BLaER1 treated with 17β-estradiol and CSF1 and Interleukin-3, amounts not matched to agents 10 nM and 100 nM (cell line): ENCODE results near the gene SLC9C2.
"Not testable (repeated sequence)": the region's sequence is repeated elsewhere in the genome, so short reads cannot be mapped to it uniquely, and the experiment has no call there.

ENCODE experiments used
- H3K27ac ChIP-seq, 11 experiments: shearing (Covaris generic); formaldehyde crosslinking; 2 replicates each; pipeline ENCODE4 v1.8.1; 2022
- H3K27me3 ChIP-seq, 11 experiments: shearing (Covaris generic); formaldehyde crosslinking; 2 replicates each; pipeline ENCODE4 v1.8.1; 2022
- H3K36me3 ChIP-seq, 11 experiments: shearing (Covaris generic); formaldehyde crosslinking; 2 replicates each; pipeline ENCODE4 v1.8.1; 2022
- H3K4me1 ChIP-seq, 10 experiments: shearing (Covaris generic); formaldehyde crosslinking; 2 replicates each; pipeline ENCODE4 v1.8.1; 2022
- H3K4me2 ChIP-seq, 11 experiments: shearing (Covaris generic); formaldehyde crosslinking; 2 replicates each; pipeline ENCODE4 v1.8.1; 2022
- H3K4me3 ChIP-seq, 10 experiments: shearing (Covaris generic); formaldehyde crosslinking; 2 replicates each; pipeline ENCODE4 v1.8.1; 2022
- H3K9ac ChIP-seq, 11 experiments: shearing (Covaris generic); formaldehyde crosslinking; 2 replicates each; pipeline ENCODE4 v1.8.1; 2022
- H3K9me3 ChIP-seq, 11 experiments: shearing (Covaris generic); formaldehyde crosslinking; replicated peaks in 1 of 11; 2 replicates each; pipeline ENCODE4 v1.8.1; 2022
- H4K20me1 ChIP-seq, 11 experiments: shearing (Covaris generic); formaldehyde crosslinking; 2 replicates each; pipeline ENCODE4 v1.8.1; 2022
- Cebpa-rat ChIP-seq, 11 experiments: shearing (Covaris generic); IDR thresholded peaks; 2 replicates each; pipeline ENCODE4 v1.8.1; 2022

SLC9C2 gene

GRCh38 chr1:173496757-173497320, 106.0 kb downstream of the SLC9C2 start:
- Histone ChIP-seq H3K4me2 (no peak overlapping the region), H3K4me3 (no peak overlapping the region), H3K27ac (no peak overlapping the region), H4K20me1 (no peaks in the 10 kb centered on the region), H3K9ac (no peak overlapping the region), H3K36me3 (peaks cover 0 to 23% (median 13%) of the 10 kb centered on the region in 11 experiments; a peak in 17 of 22 replicates), H3K4me1 (no peaks in the 10 kb centered on the region), H3K9me3 (peaks cover 52 to 64% (median 59%) of the 10 kb centered on the region in 11 experiments), H3K27me3 (no peaks in the 10 kb centered on the region)
- TF ChIP-seq Cebpa-rat (IDR thresholded peaks at IDR 0.05), result no peak

GRCh38 chr1:173495609-173496267, 107.1 kb downstream of the SLC9C2 start:
- peaks cover 52 to 64% (median 59%) of the 10 kb centered on the region in 11 experiments for H3K9me3 ChIP-seq
- no peak overlapping the region for H3K27ac ChIP-seq
- no peak overlapping the region for H3K9ac ChIP-seq
- H4K20me1 ChIP-seq, result no peaks in the 10 kb centered on the region
- H3K4me3 ChIP-seq, result no peak overlapping the region
- H3K4me2 ChIP-seq, result no peak overlapping the region
- no peak for TF ChIP-seq Cebpa-rat (IDR thresholded peaks at IDR 0.05)
- no peaks in the 10 kb centered on the region for H3K4me1 ChIP-seq
- no peaks in the 10 kb centered on the region for H3K27me3 ChIP-seq
- H3K36me3 ChIP-seq, result peaks cover 0 to 34% (median 19%) of the 10 kb centered on the region in 11 experiments; a peak in 20 of 22 replicates

- H3K4me2 ChIP-seq, H3K27me3 ChIP-seq: not testable (repeated sequence)
Observed at GRCh38 chr1:173493125-173493524, 109.7 kb downstream of the SLC9C2 start.

GRCh38 chr1:173491508-173491907, 111.4 kb downstream of the SLC9C2 start:
- Histone ChIP-seq H3K4me3 (no peak overlapping the region), H3K27ac (no peak overlapping the region), H3K9me3 (peaks cover 39 to 46% (median 44%) of the 10 kb centered on the region in 11 experiments), H3K4me2 (no peak overlapping the region), H3K4me1 (no peaks in the 10 kb centered on the region), H4K20me1 (no peaks in the 10 kb centered on the region; a peak in 1 of 22 replicates), H3K27me3 (no peaks in the 10 kb centered on the region), H3K36me3 (peaks cover 41 to 77% (median 60%) of the 10 kb centered on the region in 11 experiments), H3K9ac (no peak overlapping the region)
- no peak for TF ChIP-seq Cebpa-rat (IDR thresholded peaks at IDR 0.05)

More at GRCh38 chr1:173493125-173493524, 109.7 kb downstream of the SLC9C2 start:
- peaks cover 25 to 61% (median 44%) of the 10 kb centered on the region in 11 experiments for H3K36me3 ChIP-seq
- H3K9ac ChIP-seq, H3K4me3 ChIP-seq, H3K27ac ChIP-seq, H4K20me1 ChIP-seq, H3K4me1 ChIP-seq: not testable (repeated sequence)
- H3K9me3 ChIP-seq, result peaks cover 52 to 61% (median 56%) of the 10 kb centered on the region in 11 experiments

- Histone ChIP-seq H3K9me3 (peaks cover 24 to 31% (median 28%) of the 10 kb centered on the region in 11 experiments; a peak in 21 of 22 replicates), H3K27me3 (no peaks in the 10 kb centered on the region), H3K9ac (no peak overlapping the region), H4K20me1 (no peaks in the 10 kb centered on the region; a peak in 1 of 22 replicates), H3K4me1 (no peaks in the 10 kb centered on the region), H3K36me3 (peaks cover 57 to 93% (median 76%) of the 10 kb centered on the region in 11 experiments), H3K27ac (no peak overlapping the region), H3K4me2 (no peak overlapping the region), H3K4me3 (no peak overlapping the region)
- no peak for TF ChIP-seq Cebpa-rat (IDR thresholded peaks at IDR 0.05)
Observed at GRCh38 chr1:173489929-173490328, 112.9 kb downstream of the SLC9C2 start.

GRCh38 chr1:173489149-173489600, 113.7 kb downstream of the SLC9C2 start:
- Histone ChIP-seq H3K9me3 (peaks cover 16 to 24% (median 22%) of the 10 kb centered on the region in 11 experiments; a peak in 21 of 22 replicates), H3K9ac (no peak overlapping the region), H3K4me1 (no peaks in the 10 kb centered on the region), H3K4me3 (no peak overlapping the region), H3K27ac (no peak overlapping the region), H3K4me2 (no peak overlapping the region), H3K27me3 (no peaks in the 10 kb centered on the region), H3K36me3 (peaks cover 64 to 100% (median 81%) of the 10 kb centered on the region in 11 experiments), H4K20me1 (peaks cover 0 to 5% (median 0%) of the 10 kb centered on the region in 11 experiments; a peak in 2 of 22 replicates)
- no peak for TF ChIP-seq Cebpa-rat (IDR thresholded peaks at IDR 0.05)

- peaks cover 76 to 100% (median 90%) of the 10 kb centered on the region in 11 experiments for H3K36me3 ChIP-seq
- H3K4me1 ChIP-seq, result no peaks in the 10 kb centered on the region
- peaks cover 5 to 12% (median 11%) of the 10 kb centered on the region in 11 experiments; a peak in 20 of 22 replicates for H3K9me3 ChIP-seq
- H3K9ac ChIP-seq, result no peak overlapping the region
- no peak overlapping the region for H3K27ac ChIP-seq
- peaks cover 0 to 5% (median 0%) of the 10 kb centered on the region in 11 experiments; a peak in 2 of 22 replicates for H4K20me1 ChIP-seq
- no peak overlapping the region for H3K4me2 ChIP-seq
- TF ChIP-seq Cebpa-rat (IDR thresholded peaks at IDR 0.05), result no peak
- H3K4me3 ChIP-seq, result no peak overlapping the region
- H3K27me3 ChIP-seq, result no peaks in the 10 kb centered on the region
Observed at GRCh38 chr1:173488001-173488400, 114.9 kb downstream of the SLC9C2 start.

GRCh38 chr1:173485401-173485800, 117.5 kb downstream of the SLC9C2 start:
- no peak for TF ChIP-seq Cebpa-rat (IDR thresholded peaks at IDR 0.05)
- H3K4me2 ChIP-seq, result no peak overlapping the region
- peaks cover 96 to 100% (median 99%) of the 10 kb centered on the region in 11 experiments for H3K36me3 ChIP-seq
- peaks cover 0 to 4% (median 0%) of the 10 kb centered on the region in 10 experiments; a peak in 5 of 20 replicates for H3K4me1 ChIP-seq
- H3K4me3 ChIP-seq, result no peak overlapping the region
- H3K27me3 ChIP-seq, result no peaks in the 10 kb centered on the region
- no peak overlapping the region for H3K27ac ChIP-seq
- H3K9ac ChIP-seq, result no peak overlapping the region
- H4K20me1 ChIP-seq, result peaks cover 0 to 20% (median 0%) of the 10 kb centered on the region in 11 experiments; a peak in 8 of 22 replicates
- H3K9me3 ChIP-seq, result no peaks in the 10 kb centered on the region

- Histone ChIP-seq H3K36me3 (peaks cover 91 to 100% (median 99%) of the 10 kb centered on the region in 11 experiments), H3K9me3 (no peaks in the 10 kb centered on the region), H3K27ac (no peak overlapping the region), H4K20me1 (peaks cover 0 to 31% (median 6%) of the 10 kb centered on the region in 11 experiments; a peak in 11 of 22 replicates), H3K4me3 (no peak overlapping the region), H3K4me2 (no peak overlapping the region), H3K27me3 (no peaks in the 10 kb centered on the region), H3K9ac (no peak overlapping the region), H3K4me1 (peaks cover 4 to 15% (median 10%) of the 10 kb centered on the region in 10 experiments; a peak in 19 of 20 replicates)
- TF ChIP-seq Cebpa-rat (IDR thresholded peaks at IDR 0.05), result no peak
Observed at GRCh38 chr1:173484276-173484675, 118.6 kb downstream of the SLC9C2 start.
